Fibroblast of mammary gland (primary cell): ENCODE results near the gene DAP3.
"Not testable (repeated sequence)": the region's sequence is repeated elsewhere in the genome, so short reads cannot be mapped to it uniquely, and the experiment has no call there.

Experiments used
- DNase-seq: peaks from one replicate; pipeline ENCODE4 v3.0.0-alpha.2; 2010; ENCODE audit warnings: low read depth
- H3K4me3 ChIP-seq: 2 replicates; pipeline ENCODE4 v1.5.1; 2011; ENCODE audit warnings: low read depth, mild to moderate bottlenecking, low read length, moderate library complexity; ENCODE audit not compliant: control insufficient read depth
- CTCF ChIP-seq: conservative IDR thresholded peaks from 2 replicates; pipeline ENCODE4 v1.5.1; 2011; ENCODE audit warnings: low read depth, low read length, inconsistent platforms; ENCODE audit not compliant: control insufficient read depth, insufficient read depth

DAP3 gene

GRCh38 chr1:155688324-155689080 is 389 bp upstream of the DAP3 start, which contains the start of gene YY1AP1:
YY1AP1 (minus strand) TSS chr1:155688774; CDS start chr1:155680436, 8,338 bp downstream.
- H3K4me3 ChIP-seq = peak within 1 kb of the TSS; percentile 88
- no peak for TF ChIP-seq CTCF
- DNase-seq = peak; percentile 81

- DNase-seq = no peak
- H3K4me3 ChIP-seq = no peak overlapping the region
- no peak for TF ChIP-seq CTCF
Measured at GRCh38 chr1:155691992-155692528, 3.2 kb downstream of the DAP3 start.

GRCh38 chr1:155694167-155694566 is 5.3 kb downstream of the DAP3 start:
- no peak for TF ChIP-seq CTCF
- DNase-seq = no peak
- no peak overlapping the region for H3K4me3 ChIP-seq

GRCh38 chr1:155695072-155695471 is 6.2 kb downstream of the DAP3 start:
- DNase-seq = peak; percentile 16

GRCh38 chr1:155695608-155696007 is 6.7 kb downstream of the DAP3 start:
- no peak overlapping the region for H3K4me3 ChIP-seq
- no peak for DNase-seq
- no peak for TF ChIP-seq CTCF

More at GRCh38 chr1:155695072-155695471, 6.2 kb downstream of the DAP3 start:
- H3K4me3 ChIP-seq = peak overlapping the region; percentile 43
- TF ChIP-seq CTCF = no peak

- no peak overlapping the region for H3K4me3 ChIP-seq
- TF ChIP-seq CTCF = no peak
- no peak for DNase-seq
Measured at GRCh38 chr1:155696524-155696923, 7.6 kb downstream of the DAP3 start.

GRCh38 chr1:155697046-155697445 is 8.2 kb downstream of the DAP3 start:
- no peak for DNase-seq
- no peak for TF ChIP-seq CTCF

GRCh38 chr1:155697616-155698015 is 8.7 kb downstream of the DAP3 start:
- not testable (repeated sequence) for DNase-seq, H3K4me3 ChIP-seq

More at GRCh38 chr1:155697046-155697445, 8.2 kb downstream of the DAP3 start:
- no peak overlapping the region for H3K4me3 ChIP-seq
